PC-9 (cell line): Measurements from ENCODE around the gene CD93. TPM values are rescaled to one million over a fixed set of nuclear protein-coding genes. Genes with fewer than 3 reads are reported as not detected.
A peak's percentile ranks its signal among the peaks of the same experiment; 100 is the strongest.

ENCODE experiments used
- BruUV-seq: library from RNA; stranded (reverse); fragments of 400-500 nt; replicated peaks from 2 replicates; lab custom pipeline; 2021; lab: Mats Ljungman, UMichigan
- CTCF ChIA-PET: fragments of 300-600 bp; sonication (Branson Sonifier 250); formaldehyde crosslinking; loops from one replicate; lab custom pipeline; 2022; ENCODE audit warnings: antibody characterized with exemption; lab: Charles Lee
- POLR2A ChIA-PET: fragments of 300-600 bp; sonication (Branson Sonifier 250); formaldehyde crosslinking; loops from one replicate; lab custom pipeline; 2022; ENCODE audit warnings: antibody characterized with exemption; ENCODE audit not compliant: unreplicated experiment; lab: Charles Lee
- DNase-seq, 2 experiments: peaks; one replicate each; pipeline versions ENCODE4 v3.0.0 to v3.0.0-alpha.2; 2015 to 2022; ENCODE audit warnings: mixed read lengths in 1 of 2
- H2AFZ ChIP-seq: fragments of 200-600 bp; sonication (generic); 2 replicates; pipeline ENCODE4 v1.8.1; 2017; ENCODE audit warnings: antibody characterized with exemption
- H3F3A ChIP-seq: fragments of 200-600 bp; sonication (generic); 2 replicates; pipeline ENCODE4 v1.8.1; 2017; ENCODE audit warnings: antibody characterized with exemption, mild to moderate bottlenecking, low read depth; ENCODE audit not compliant: insufficient read depth
- H3K27ac ChIP-seq: fragments of 200-600 bp; sonication (generic); 2 replicates; pipeline ENCODE4 v1.6.1; 2016; ENCODE audit warnings: mixed run types
- H3K27me3 ChIP-seq: fragments of 200-600 bp; sonication (generic); 2 replicates; pipeline ENCODE4 v1.6.1; 2016; ENCODE audit warnings: low read depth, mixed run types; ENCODE audit not compliant: insufficient read depth
- H3K36me3 ChIP-seq: fragments of 200-600 bp; sonication (generic); 2 replicates; pipeline ENCODE4 v1.6.1; 2016; ENCODE audit warnings: low read depth, mixed run types
- H3K4me1 ChIP-seq: fragments of 200-600 bp; sonication (generic); replicated peaks from 2 replicates; pipeline ENCODE4 v1.6.1; 2016; ENCODE audit warnings: mixed run types; ENCODE audit not compliant: insufficient read depth
- H3K4me2 ChIP-seq: fragments of 200-600 bp; sonication (generic); 2 replicates; pipeline ENCODE4 v1.6.1; 2017; ENCODE audit warnings: mixed run types
- H3K4me3 ChIP-seq: fragments of 200-600 bp; sonication (generic); 2 replicates; pipeline ENCODE4 v1.6.1; 2016; ENCODE audit warnings: mixed run types
- H3K79me2 ChIP-seq: fragments of 200-600 bp; sonication (generic); 2 replicates; pipeline ENCODE4 v1.6.1; 2017; ENCODE audit warnings: low read depth, mixed run types
- H3K9me2 ChIP-seq: fragments of 200-600 bp; sonication (generic); 2 replicates; pipeline ENCODE4 v1.8.1; 2017; ENCODE audit warnings: mild to moderate bottlenecking; ENCODE audit not compliant: insufficient read depth
- H3K9me3 ChIP-seq: fragments of 200-600 bp; sonication (generic); 2 replicates; pipeline ENCODE4 v1.8.1; 2016; ENCODE audit warnings: low read depth; ENCODE audit not compliant: insufficient read depth
- H4K20me1 ChIP-seq: fragments of 200-600 bp; sonication (generic); 2 replicates; pipeline ENCODE4 v1.8.1; 2017; ENCODE audit not compliant: insufficient read depth
- CTCF ChIP-seq: fragments of 200-600 bp; sonication (generic); conservative IDR thresholded peaks from 2 replicates; pipeline ENCODE4 v1.6.1; 2017; ENCODE audit warnings: mixed run types, antibody characterized with exemption, mild to moderate bottlenecking, moderate library complexity
- EZH2 ChIP-seq: fragments of 200-600 bp; sonication (generic); IDR thresholded peaks from 2 replicates; pipeline ENCODE4 v1.8.0; 2017; ENCODE audit warnings: antibody characterized with exemption, low read depth
- intact Hi-C: fragments of 100-400 bp; cut with micrococcal nuclease; formaldehyde crosslinking; loops from one replicate; pipeline ENCODE4 v1.10.0; 2022; ENCODE audit not compliant: unreplicated experiment
- total RNA-seq: library from RNA; stranded (reverse); gene quantifications from 2 replicates; pipeline ENCODE4 v1.2.3, GENCODE V29; 2021

Gene CD93
- total RNA-seq, 1 experiment from 2014 or later, result 0.07 TPM

GRCh38 chr20:23100720-23101107 is 14.6 kb upstream of the CD93 start:
- POLR2A ChIA-PET, result interaction anchor here (0.8 kb wide), 1 partner anchor 42 kb away, joined by 36 read pairs; no protein-coding TSS in a partner anchor
- CTCF ChIA-PET, result no interaction called here
- no TSS peak for BruUV-seq
- DNase-seq, result no peak
- Histone ChIP-seq H3K9me2 (no peaks in the 10 kb centered on the region), H3K4me3 (no peak overlapping the region), H3K9me3 (no peaks in the 10 kb centered on the region), H3K36me3 (no peaks in the 10 kb centered on the region), H4K20me1 (no peaks in the 10 kb centered on the region), H3K4me2 (no peak overlapping the region), H3K79me2 (no peaks in the 10 kb centered on the region), H3K27me3 (no peaks in the 10 kb centered on the region), H3K27ac (no peak overlapping the region), H2AFZ (no peak overlapping the region), H3F3A (no peaks in the 10 kb centered on the region), H3K4me1 (peaks cover 6% of the 10 kb centered on the region)
- intact Hi-C loops, result no loop called here
- TF ChIP-seq EZH2 (no peak), CTCF (no peak)

- CTCF ChIA-PET, result no interaction called here
Observed at GRCh38 chr20:23099791-23100719, 13.9 kb upstream of the CD93 start.

More at GRCh38 chr20:23099791-23100719, 13.9 kb upstream of the CD93 start:
- no peaks in the 10 kb centered on the region for H3K27me3 ChIP-seq
- H3K27ac ChIP-seq, result no peak overlapping the region
- POLR2A ChIA-PET, result interaction anchor here (0.8 kb wide), 1 partner anchor 43 kb away, joined by 36 read pairs; no protein-coding TSS in a partner anchor
- H3K36me3 ChIP-seq, result no peaks in the 10 kb centered on the region
- TF ChIP-seq CTCF, result no peak
- TF ChIP-seq EZH2, result no peak
- intact Hi-C loops, result no loop called here
- H3K4me3 ChIP-seq, result no peak overlapping the region
- peaks cover 11% of the 10 kb centered on the region for H3K4me1 ChIP-seq
- H2AFZ ChIP-seq, result no peak overlapping the region
- DNase-seq, result peak; percentile 26 to 75
- BruUV-seq, result no TSS peak
- no peaks in the 10 kb centered on the region for H4K20me1 ChIP-seq
- no peaks in the 10 kb centered on the region for H3F3A ChIP-seq
- no peaks in the 10 kb centered on the region for H3K9me2 ChIP-seq
- no peaks in the 10 kb centered on the region for H3K79me2 ChIP-seq
- H3K4me2 ChIP-seq, result peak overlapping the region; percentile 39; the same call in 1 of the 2 replicates
- H3K9me3 ChIP-seq, result no peaks in the 10 kb centered on the region
